K562 (cell line): Measurements from ENCODE around the gene RNF168. TPM values are rescaled to one million over a fixed set of nuclear protein-coding genes. Genes with fewer than 3 reads are reported as not detected.
A peak's percentile ranks its signal among the peaks of the same experiment; 100 is the strongest.

Experiments used
- CC2D1A ChIP-seq: fragments of 450-650 bp; IDR thresholded peaks from 2 replicates; pipeline ENCODE4 v1.6.1; 2017; ENCODE audit warnings: mild to moderate bottlenecking
- ELK3 ChIP-seq: fragments of 450-650 bp; formaldehyde crosslinking; IDR thresholded peaks from 2 replicates; pipeline ENCODE4 v1.4.0; 2020; ENCODE audit warnings: mild to moderate bottlenecking
- ETV6 ChIP-seq, 3 experiments: fragments of 150-350 bp in 1 of 3; sonication (generic) in 1 of 3; formaldehyde crosslinking in 1 of 3; IDR thresholded peaks; 2 replicates each; pipeline versions ENCODE4 v1.6.1 to v1.8.0; 2014 to 2022; ENCODE audit warnings: borderline replicate concordance in 2 of 3, low read depth in 2 of 3, antibody characterized with exemption in 1 of 3, low read length in 1 of 3, mild to moderate bottlenecking in 1 of 3, missing genetic modification reagents in 1 of 3
- FOXA1 ChIP-seq: fragments of 450-650 bp; IDR thresholded peaks from 2 replicates; pipeline ENCODE4 v1.6.1; 2016; ENCODE audit warnings: mild to moderate bottlenecking, borderline replicate concordance
- FOXK1 ChIP-seq: sonication (generic); formaldehyde crosslinking; IDR thresholded peaks from 2 replicates; pipeline ENCODE4 v1.8.0; 2022; ENCODE audit warnings: missing genetic modification reagents, mild to moderate bottlenecking, borderline replicate concordance
- FOXK2 ChIP-seq, 2 experiments: fragments of 450-650 bp; IDR thresholded peaks in 1 of 2; conservative IDR thresholded peaks in 1 of 2; 2 replicates each; pipeline ENCODE4 v1.6.1; 2016; ENCODE audit warnings: low read depth in 2 of 2, mild to moderate bottlenecking in 1 of 2
- FOXP1 ChIP-seq: sonication (generic); formaldehyde crosslinking; IDR thresholded peaks from 2 replicates; pipeline ENCODE4 v1.8.0; 2022; ENCODE audit warnings: mild to moderate bottlenecking, missing genetic modification reagents
- HDGF ChIP-seq: fragments of 450-650 bp; IDR thresholded peaks from 2 replicates; pipeline ENCODE4 v1.6.1; 2016
- KDM4B ChIP-seq, 2 experiments: fragments of 450-650 bp in 1 of 2; sonication (generic) in 1 of 2; IDR thresholded peaks; 2 replicates each; pipeline ENCODE4 v1.6.1; 2016 to 2017; ENCODE audit warnings: borderline replicate concordance in 2 of 2, antibody characterized with exemption in 1 of 2, low read depth in 1 of 2, mild to moderate bottlenecking in 1 of 2
- MNT ChIP-seq, 2 experiments: fragments of 450-650 bp; conservative IDR thresholded peaks; 2 replicates each; pipeline ENCODE4 v1.6.1; 2017; ENCODE audit warnings: mild to moderate bottlenecking in 2 of 2, moderate library complexity in 2 of 2
- MTA1 ChIP-seq: fragments of 450-650 bp; IDR thresholded peaks from 2 replicates; pipeline ENCODE4 v1.6.1; 2017; ENCODE audit warnings: borderline replicate concordance
- NCOA1 ChIP-seq: fragments of 450-650 bp; IDR thresholded peaks from 2 replicates; pipeline ENCODE4 v1.6.1; 2016; ENCODE audit warnings: low read depth
- NUFIP1 ChIP-seq: fragments of 450-650 bp; IDR thresholded peaks from 2 replicates; pipeline ENCODE4 v1.6.1; 2018; ENCODE audit not compliant: partially characterized antibody
- PBX2 ChIP-seq, 2 experiments: IDR thresholded peaks in 1 of 2; conservative IDR thresholded peaks in 1 of 2; 2 replicates each; pipeline ENCODE4 v1.6.1; 2016; ENCODE audit warnings: low read depth in 2 of 2, mild to moderate bottlenecking in 1 of 2, missing compliant biosample characterization in 1 of 2, missing genetic modification characterization in 1 of 2, moderate library complexity in 1 of 2
- PHF21A ChIP-seq: fragments of 450-650 bp; IDR thresholded peaks from 2 replicates; pipeline ENCODE4 v1.6.1; 2017; ENCODE audit warnings: low read depth, borderline replicate concordance
- POLR2A ChIP-seq: fragments of 450-650 bp; conservative IDR thresholded peaks from 2 replicates; pipeline ENCODE4 v1.6.1; 2016
- SMARCA4 ChIP-seq: fragments of 450-650 bp; IDR thresholded peaks from 2 replicates; pipeline ENCODE4 v1.6.1; 2016
- SNAPC5 ChIP-seq: fragments of 250-450 bp; sonication (Bioruptor Pico); IDR thresholded peaks from 2 replicates; pipeline ENCODE4 v1.8.0; 2021; ENCODE audit warnings: moderate library complexity, mild to moderate bottlenecking, inconsistent platforms
- TAF1 ChIP-seq: IDR thresholded peaks from 2 replicates; pipeline ENCODE4 v1.6.1; 2011; ENCODE audit warnings: mild to moderate bottlenecking, low read length, moderate library complexity; ENCODE audit not compliant: insufficient read depth, control insufficient read depth, severe bottlenecking; ENCODE audit errors: extremely low read depth
- TAF9B ChIP-seq: fragments of 450-650 bp; IDR thresholded peaks from 2 replicates; pipeline ENCODE4 v1.6.1; 2018; ENCODE audit warnings: mild to moderate bottlenecking; ENCODE audit not compliant: partially characterized antibody
- TBL1XR1 ChIP-seq, 2 experiments: IDR thresholded peaks; 2 replicates each; pipeline ENCODE4 v1.6.1; 2012; ENCODE audit warnings: improper control_type of control experiment in 2 of 2, low read length in 2 of 2, mild to moderate bottlenecking in 1 of 2
- XRCC3 ChIP-seq: fragments of 450-650 bp; IDR thresholded peaks from 2 replicates; pipeline ENCODE4 v1.6.1; 2017; ENCODE audit warnings: mild to moderate bottlenecking, moderate library complexity
- XRCC4 ChIP-seq: IDR thresholded peaks from one replicate; pipeline ENCODE4 v1.6.1; 2011; ENCODE audit not compliant: insufficient read depth, insufficient read length; ENCODE audit errors: extremely low read depth
- ZNF124 ChIP-seq: sonication (generic); formaldehyde crosslinking; IDR thresholded peaks from 2 replicates; pipeline ENCODE4 v1.8.1; 2022; ENCODE audit warnings: missing genetic modification reagents
- ZNF766 ChIP-seq: fragments of 200-800 bp; sonication (Bioruptor generic); conservative IDR thresholded peaks from 2 replicates; pipeline ENCODE4 v1.6.1; 2016; ENCODE audit warnings: missing genetic modification characterization, missing compliant biosample characterization
- polyA plus RNA-seq, 8 experiments: library from polyadenylated mRNA; depleted of rRNA in 4 of 8; stranded (reverse) in 5 of 8; unstranded in 3 of 8; fragments of >200 nt; fragmentation: Nextera tagmentation in 2 of 8; fragmentation: Illumina TruSeq in 1 of 8; extraction: Ambion mirVana in 2 of 8; extraction: Trizol in 1 of 8; gene quantifications; 2 replicates each; pipeline versions ENCODE4 v1.2.1 to v1.2.3, GENCODE V29; 2011 to 2014; ENCODE audit warnings: inconsistent platforms in 1 of 8, missing spikeins in 1 of 8
- total RNA-seq, 7 experiments: library from RNA; depleted of rRNA in 6 of 7; stranded (reverse); fragments of >200 nt in 6 of 7; fragmentation: Illumina TruSeq in 2 of 7; extraction: Trizol in 2 of 7; gene quantifications; 2 replicates each; pipeline versions ENCODE4 v1.2.1 to v1.2.3, GENCODE V29; 2011 to 2021; ENCODE audit warnings: low replicate concordance in 1 of 7

Gene RNF168
- total and polyA plus RNA-seq, 9 of the 15 experiments (the other 6 are each of a cell fraction or from before 2014, with no cell fraction given), result 6.0 to 32.1 (median 16.6) TPM

- TF ChIP-seq PBX2 (CRISPR knock-in tag; IDR thresholded peaks at IDR 0.05; ENCODE audit: low read depth) (no peak), PBX2 (tag; conservative IDR thresholded peaks at IDR 0.05; ENCODE audit: low read depth) (no peak), SMARCA4 (no peak), FOXA1 (no peak), ZNF124 (CRISPR knock-in tag) (no peak), TBL1XR1 (IDR thresholded peaks at IDR 0.05; ENCODE audit: low read length in 2 of 2) (no peak), KDM4B (IDR thresholded peaks at IDR 0.05; ENCODE audit: borderline replicate concordance in 2 of 2, low read depth in 1 of 2) (no peak), FOXP1 (no peak), NCOA1 (no peak), SNAPC5 (CRISPR knock-in tag) (no peak), ETV6 (IDR thresholded peaks at IDR 0.05; ENCODE audit: borderline replicate concordance in 1 of 2, low read depth in 2 of 2, low read length in 1 of 2) (no peak), ETV6 (CRISPR knock-in tag; IDR thresholded peaks at IDR 0.05; ENCODE audit: borderline replicate concordance) (no peak), CC2D1A (no peak), MNT (conservative IDR thresholded peaks at IDR 0.05) (no peak), FOXK1 (CRISPR knock-in tag) (no peak), XRCC3 (no peak), XRCC4 (no peak), NUFIP1 (no peak), PHF21A (no peak), HDGF (no peak), FOXK2 (conservative IDR thresholded peaks at IDR 0.05 in 1 of 2, IDR thresholded peaks at IDR 0.05 in 1 of 2; ENCODE audit: low read depth in 2 of 2) (0 out of 4 replicates have a peak, but pooled peaks of 1 of the 2 experiments have one; percentile 17), ZNF766 (CRISPR knock-in tag) (0 out of 2 replicates have a peak, but pooled peaks have one; percentile 24), ELK3 (CRISPR knock-in tag) (no peak), TAF9B (no peak), MTA1 (peak; percentile 62; the same call in 1 of the 2 replicates), TAF1 (no peak), POLR2A (no peak)
Measured at GRCh38 chr3:196444500-196444894, 59.1 kb downstream of the RNF168 start (continued).
